ELF-1 (cell line): ENCODE results near the gene CALM3.

Experiments used
- DNase-seq: peaks from one replicate; pipeline ENCODE4 v3.0.0-alpha.2; 2016; ENCODE audit warnings: low read depth, low spot score

CALM3 gene

GRCh38 chr19:46599716-46600373, 1.3 kb upstream of the CALM3 start:
- no peak for DNase-seq

- peak; percentile 99 for DNase-seq
Measured at GRCh38 chr19:46600384-46601317, 479 bp upstream of the CALM3 start.

- no peak for DNase-seq
Measured at GRCh38 chr19:46602392-46603194, 1.5 kb downstream of the CALM3 start.

GRCh38 chr19:46603195-46603637, 2.1 kb downstream of the CALM3 start:
- DNase-seq: no peak

GRCh38 chr19:46603752-46604231, 2.7 kb downstream of the CALM3 start:
- no peak for DNase-seq

- DNase-seq: no peak
Measured at GRCh38 chr19:46604781-46605355, 3.7 kb downstream of the CALM3 start.

- DNase-seq: no peak
Measured at GRCh38 chr19:46605356-46605821, 4.3 kb downstream of the CALM3 start.

- no peak for DNase-seq
Measured at GRCh38 chr19:46606019-46606418, 4.9 kb downstream of the CALM3 start.

GRCh38 chr19:46606681-46607447, 5.7 kb downstream of the CALM3 start:
- no peak for DNase-seq

- DNase-seq: no peak
Measured at GRCh38 chr19:46607448-46607841, 6.3 kb downstream of the CALM3 start.

- DNase-seq: no peak
Measured at GRCh38 chr19:46608178-46608577, 7.0 kb downstream of the CALM3 start.

- DNase-seq: no peak
Measured at GRCh38 chr19:46608581-46609345, 7.6 kb downstream of the CALM3 start.

- no peak for DNase-seq
Measured at GRCh38 chr19:46609511-46610412, 8.6 kb downstream of the CALM3 start.

- no peak for DNase-seq
Measured at GRCh38 chr19:46610413-46610775, 9.3 kb downstream of the CALM3 start.

- no peak for DNase-seq
Measured at GRCh38 chr19:46610851-46611770, 10.0 kb downstream of the CALM3 start.

- no peak for DNase-seq
Measured at GRCh38 chr19:46611776-46612175, 10.6 kb downstream of the CALM3 start.

GRCh38 chr19:46613525-46613924, 12.4 kb downstream of the CALM3 start:
- no peak for DNase-seq
